Brain microvascular endothelial cell (primary cell): ENCODE measurements around the gene STXBP1.

Source experiments
- DNase-seq: peaks from one replicate; pipeline ENCODE4 v3.0.0-alpha.2; 2020
- H3K27ac ChIP-seq: fragments of 250-450 bp; sonication (Bioruptor Pico); 2 replicates; pipeline ENCODE4 v1.5.1; 2020; ENCODE audit warnings: mild to moderate bottlenecking, moderate library complexity
- H3K27me3 ChIP-seq: fragments of 250-450 bp; sonication (Bioruptor Pico); replicated peaks from 2 replicates; pipeline ENCODE4 v1.5.1; 2020; ENCODE audit warnings: mild to moderate bottlenecking
- H3K36me3 ChIP-seq: fragments of 250-450 bp; sonication (Bioruptor Pico); replicated peaks from 2 replicates; pipeline ENCODE4 v1.5.1; 2020; ENCODE audit warnings: mild to moderate bottlenecking
- H3K4me3 ChIP-seq: 2 replicates; pipeline ENCODE4 v1.5.1; 2011; ENCODE audit warnings: low read depth, mild to moderate bottlenecking, control low read depth, low read length, moderate library complexity
- CTCF ChIP-seq: IDR thresholded peaks from 2 replicates; pipeline ENCODE4 v1.5.1; 2011; ENCODE audit warnings: low read depth, mild to moderate bottlenecking, moderate library complexity, low read length, control low read depth, inconsistent platforms; ENCODE audit errors: missing control alignments
- in situ Hi-C: cut with HindIII; loops from 2 replicates; pipeline ENCODE4 v1.10.0; 2017; ENCODE audit warnings: low sequenced_read_pairs, low pct_ligation_motif_present

STXBP1 gene

GRCh38 chr9:127642082-127642740 is 30.1 kb downstream of the STXBP1 start:
- no peaks in the 10 kb centered on the region for H3K27me3 ChIP-seq
- H3K27ac ChIP-seq: no peak overlapping the region
- TF ChIP-seq CTCF: no peak
- DNase-seq: no peak
- H3K36me3 ChIP-seq: no peaks in the 10 kb centered on the region
- in situ Hi-C loops: no loop called here
- no peak overlapping the region for H3K4me3 ChIP-seq

GRCh38 chr9:127644146-127644827 is 32.2 kb downstream of the STXBP1 start:
- no peak for DNase-seq
- no peaks in the 10 kb centered on the region for H3K36me3 ChIP-seq
- in situ Hi-C loops: no loop called here
- no peak for TF ChIP-seq CTCF
- no peak overlapping the region for H3K4me3 ChIP-seq
- no peak overlapping the region for H3K27ac ChIP-seq
- no peaks in the 10 kb centered on the region for H3K27me3 ChIP-seq

GRCh38 chr9:127644943-127645342 is 32.9 kb downstream of the STXBP1 start:
- H3K4me3 ChIP-seq: no peak overlapping the region
- TF ChIP-seq CTCF: no peak
- H3K36me3 ChIP-seq: no peaks in the 10 kb centered on the region
- H3K27ac ChIP-seq: no peak overlapping the region
- in situ Hi-C loops: no loop called here
- H3K27me3 ChIP-seq: no peaks in the 10 kb centered on the region
- no peak for DNase-seq

GRCh38 chr9:127647451-127647850 is 35.4 kb downstream of the STXBP1 start:
- no peak for DNase-seq
- no peak for TF ChIP-seq CTCF
- in situ Hi-C loops: no loop called here
- Histone ChIP-seq H3K27ac (no peak overlapping the region), H3K36me3 (no peaks in the 10 kb centered on the region), H3K27me3 (no peaks in the 10 kb centered on the region), H3K4me3 (no peak overlapping the region)

- no peak for DNase-seq
- Histone ChIP-seq H3K36me3 (no peaks in the 10 kb centered on the region), H3K4me3 (no peak overlapping the region), H3K27ac (no peak overlapping the region), H3K27me3 (no peaks in the 10 kb centered on the region)
- in situ Hi-C loops: no loop called here
- TF ChIP-seq CTCF: no peak
Measured at GRCh38 chr9:127650518-127650917, 38.4 kb downstream of the STXBP1 start.
